HG03108 (cell line): ENCODE data around the gene PDCD6IP.
"Not testable (repeated sequence)": the region's sequence is repeated elsewhere in the genome, so short reads cannot be mapped to it uniquely, and the experiment has no call there.

ENCODE experiments used
- ATAC-seq: cut with Tn5 transposase; IDR thresholded peaks from one replicate; pipeline ENCODE4 v1.9.1; 2021; ENCODE audit warnings: moderate library complexity; ENCODE audit not compliant: unreplicated experiment

The PDCD6IP gene, protein sequence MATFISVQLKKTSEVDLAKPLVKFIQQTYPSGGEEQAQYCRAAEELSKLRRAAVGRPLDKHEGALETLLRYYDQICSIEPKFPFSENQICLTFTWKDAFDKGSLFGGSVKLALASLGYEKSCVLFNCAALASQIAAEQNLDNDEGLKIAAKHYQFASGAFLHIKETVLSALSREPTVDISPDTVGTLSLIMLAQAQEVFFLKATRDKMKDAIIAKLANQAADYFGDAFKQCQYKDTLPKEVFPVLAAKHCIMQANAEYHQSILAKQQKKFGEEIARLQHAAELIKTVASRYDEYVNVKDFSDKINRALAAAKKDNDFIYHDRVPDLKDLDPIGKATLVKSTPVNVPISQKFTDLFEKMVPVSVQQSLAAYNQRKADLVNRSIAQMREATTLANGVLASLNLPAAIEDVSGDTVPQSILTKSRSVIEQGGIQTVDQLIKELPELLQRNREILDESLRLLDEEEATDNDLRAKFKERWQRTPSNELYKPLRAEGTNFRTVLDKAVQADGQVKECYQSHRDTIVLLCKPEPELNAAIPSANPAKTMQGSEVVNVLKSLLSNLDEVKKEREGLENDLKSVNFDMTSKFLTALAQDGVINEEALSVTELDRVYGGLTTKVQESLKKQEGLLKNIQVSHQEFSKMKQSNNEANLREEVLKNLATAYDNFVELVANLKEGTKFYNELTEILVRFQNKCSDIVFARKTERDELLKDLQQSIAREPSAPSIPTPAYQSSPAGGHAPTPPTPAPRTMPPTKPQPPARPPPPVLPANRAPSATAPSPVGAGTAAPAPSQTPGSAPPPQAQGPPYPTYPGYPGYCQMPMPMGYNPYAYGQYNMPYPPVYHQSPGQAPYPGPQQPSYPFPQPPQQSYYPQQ

GRCh38 chr3:33798418-33799201 lies at the start of gene PDCD6IP:
PDCD6IP (plus strand) TSS chr3:33798630; CDS start chr3:33798729, 99 bp downstream.
- peak; percentile 86 for ATAC-seq

GRCh38 chr3:33749546-33750210 lies 48.8 kb upstream of the PDCD6IP start:
- no peak for ATAC-seq

DNA sequence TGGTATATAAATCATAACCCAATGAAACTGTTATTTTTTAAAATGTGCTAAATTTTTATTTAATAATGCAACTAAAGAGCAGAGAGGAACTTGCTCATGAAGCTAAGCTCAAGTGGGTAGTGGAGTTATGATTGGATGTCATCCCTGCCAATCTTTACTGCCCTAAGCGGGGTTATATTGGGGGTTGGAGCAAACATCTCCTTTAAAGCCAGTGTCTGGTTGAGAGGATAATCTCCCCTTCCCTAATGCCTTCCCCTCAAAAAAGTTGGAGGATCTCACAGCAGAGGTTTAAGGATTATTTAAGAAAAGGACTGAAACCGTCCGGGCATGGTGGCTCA lies 48.2 kb upstream of the PDCD6IP start:
- no peak for ATAC-seq

DNA sequence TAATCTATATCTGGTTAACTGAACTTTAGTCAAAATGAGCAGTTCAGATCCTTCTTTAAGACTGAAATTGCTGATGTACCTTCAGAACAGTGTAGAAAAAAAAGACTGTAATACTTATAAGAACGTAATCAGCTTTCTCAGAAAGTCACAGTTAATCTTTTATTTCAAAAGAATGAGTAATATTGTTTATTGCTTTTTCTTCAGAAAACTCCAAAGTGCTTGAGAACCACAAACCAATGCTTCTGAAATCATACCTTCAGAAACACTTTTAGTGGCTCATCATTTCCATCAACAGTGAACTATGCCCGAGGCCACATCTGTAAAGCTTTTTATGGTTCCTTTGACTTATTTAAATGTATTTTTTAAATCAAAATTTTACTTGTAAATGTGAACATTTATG lies 47.1 kb upstream of the PDCD6IP start:
- no peak for ATAC-seq

DNA sequence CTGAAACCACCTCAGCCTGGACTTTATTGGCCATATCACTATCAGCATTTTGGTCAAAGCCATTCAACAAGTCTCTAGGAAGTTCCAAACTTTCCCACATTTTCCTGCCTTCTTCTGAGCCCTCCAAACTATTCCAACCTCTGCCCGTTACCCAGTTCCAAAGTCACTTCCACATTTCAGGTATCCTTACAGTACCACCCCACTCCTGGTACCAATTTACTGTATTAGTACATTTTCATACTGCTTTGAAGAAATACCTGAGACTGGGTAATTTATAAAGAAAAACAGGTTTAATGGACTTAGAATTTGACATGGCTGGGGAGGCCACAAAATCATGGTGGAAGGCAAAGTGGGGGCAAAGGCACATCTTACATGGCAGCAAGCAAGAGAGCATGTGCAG lies 44.0 kb upstream of the PDCD6IP start:
- not testable (repeated sequence) for ATAC-seq

GRCh38 chr3:33758281-33758680 lies 40.1 kb upstream of the PDCD6IP start:
- no peak for ATAC-seq

GRCh38 chr3:33758864-33759263 lies 39.6 kb upstream of the PDCD6IP start:
- no peak for ATAC-seq

DNA sequence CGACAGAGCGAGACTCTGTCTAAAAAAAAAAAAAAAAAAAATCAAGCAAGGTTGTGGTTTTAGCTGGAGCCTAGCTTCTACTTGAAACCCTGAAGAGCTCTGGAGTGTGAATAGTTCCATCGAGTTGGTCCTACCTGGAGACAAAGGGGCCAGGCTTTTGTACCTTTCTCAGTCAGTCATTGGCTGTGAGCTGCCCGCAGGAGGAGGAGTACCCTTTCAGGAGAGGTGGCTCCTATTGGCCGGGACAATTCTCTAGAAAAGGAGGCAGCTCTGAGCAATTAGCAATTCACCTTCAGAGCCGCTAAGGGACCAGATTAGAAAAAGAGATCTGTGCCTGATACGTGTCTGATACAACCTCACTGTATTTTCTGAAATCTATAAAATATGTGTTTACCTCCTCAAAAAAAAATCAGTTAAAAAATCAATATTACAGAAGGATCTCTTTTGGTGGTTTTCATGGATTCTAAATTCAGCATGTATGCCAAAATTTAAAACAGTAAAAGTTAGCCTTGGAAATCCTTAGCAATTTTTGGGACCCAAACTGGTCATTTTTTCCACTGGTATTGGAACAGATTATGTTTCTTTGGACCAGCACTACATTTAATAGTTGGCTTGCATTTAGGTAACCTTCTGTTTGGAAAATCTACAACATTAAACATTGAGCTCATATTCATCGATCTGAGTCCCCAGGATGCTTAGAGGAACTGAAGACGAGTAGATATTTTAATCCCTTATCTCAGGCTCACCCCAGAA lies 29.7 kb upstream of the PDCD6IP start:
- no peak for ATAC-seq

- ATAC-seq: no peak
These were observed 24.8 kb upstream of the PDCD6IP start for GRCh38 chr3:33773637-33774036.

DNA sequence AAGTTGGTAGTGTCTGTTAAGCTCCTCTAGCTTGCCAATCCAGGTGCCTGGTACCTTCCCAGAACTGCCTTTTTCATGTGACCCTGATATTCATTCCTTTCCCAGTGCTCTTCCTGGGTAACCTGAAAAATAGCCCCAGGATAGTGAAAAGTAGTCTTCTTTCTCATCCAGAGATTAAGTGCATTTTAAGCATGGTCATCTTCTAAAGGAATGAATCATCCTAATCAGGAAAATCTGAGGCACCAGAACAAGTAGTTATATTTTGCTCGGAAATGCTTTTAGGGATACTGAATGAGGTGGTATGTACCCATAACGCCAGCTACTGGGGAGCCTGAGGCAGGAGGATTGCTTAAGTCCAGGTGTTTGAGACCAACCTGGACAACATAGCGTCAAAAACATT lies 23.1 kb upstream of the PDCD6IP start:
- ATAC-seq: no peak

GRCh38 chr3:33777996-33778395 lies 20.4 kb upstream of the PDCD6IP start:
- ATAC-seq: no peak

DNA sequence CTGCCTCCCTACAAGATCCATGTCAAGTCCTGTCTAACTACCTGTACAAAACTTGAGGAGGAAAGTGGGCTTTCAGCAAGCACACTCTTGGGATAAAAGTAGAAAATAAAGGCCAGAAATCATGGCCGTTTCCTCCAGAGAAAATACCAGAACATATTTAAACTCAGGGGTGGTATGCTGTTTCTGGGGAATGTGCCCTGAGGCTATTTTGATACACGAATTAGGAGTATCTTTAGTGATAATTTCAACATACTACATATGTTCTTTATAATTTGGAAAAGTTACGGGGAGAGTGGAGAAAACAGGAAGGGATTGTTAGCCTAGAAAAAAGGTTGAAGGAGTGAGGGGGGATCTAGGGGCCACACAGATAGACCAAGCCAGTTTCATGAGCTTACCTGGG lies 18.7 kb upstream of the PDCD6IP start:
- no peak for ATAC-seq

DNA sequence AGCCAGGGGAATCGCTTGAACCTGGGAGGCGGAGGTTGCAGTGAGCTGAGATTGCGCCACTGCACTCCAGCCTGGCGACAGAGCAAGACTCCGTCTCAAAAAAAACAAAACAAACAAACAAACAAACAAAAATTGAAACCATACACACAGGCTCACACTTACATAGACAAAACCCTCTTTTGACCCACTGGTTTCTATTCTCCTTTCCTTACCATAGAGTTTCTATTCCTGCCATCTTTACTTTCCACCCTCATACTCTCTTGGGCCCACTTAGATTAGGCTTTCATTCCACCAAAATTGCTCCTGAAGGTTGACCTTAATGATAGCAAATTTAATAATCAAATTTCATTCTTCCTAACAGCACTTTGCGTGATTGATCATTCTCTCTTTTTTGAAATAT lies 17.0 kb upstream of the PDCD6IP start:
- not testable (repeated sequence) for ATAC-seq

- no peak for ATAC-seq
These were observed 11.7 kb upstream of the PDCD6IP start for GRCh38 chr3:33786565-33787327.

GRCh38 chr3:33787328-33788009 lies 11.0 kb upstream of the PDCD6IP start:
- ATAC-seq: peak; percentile 74

DNA sequence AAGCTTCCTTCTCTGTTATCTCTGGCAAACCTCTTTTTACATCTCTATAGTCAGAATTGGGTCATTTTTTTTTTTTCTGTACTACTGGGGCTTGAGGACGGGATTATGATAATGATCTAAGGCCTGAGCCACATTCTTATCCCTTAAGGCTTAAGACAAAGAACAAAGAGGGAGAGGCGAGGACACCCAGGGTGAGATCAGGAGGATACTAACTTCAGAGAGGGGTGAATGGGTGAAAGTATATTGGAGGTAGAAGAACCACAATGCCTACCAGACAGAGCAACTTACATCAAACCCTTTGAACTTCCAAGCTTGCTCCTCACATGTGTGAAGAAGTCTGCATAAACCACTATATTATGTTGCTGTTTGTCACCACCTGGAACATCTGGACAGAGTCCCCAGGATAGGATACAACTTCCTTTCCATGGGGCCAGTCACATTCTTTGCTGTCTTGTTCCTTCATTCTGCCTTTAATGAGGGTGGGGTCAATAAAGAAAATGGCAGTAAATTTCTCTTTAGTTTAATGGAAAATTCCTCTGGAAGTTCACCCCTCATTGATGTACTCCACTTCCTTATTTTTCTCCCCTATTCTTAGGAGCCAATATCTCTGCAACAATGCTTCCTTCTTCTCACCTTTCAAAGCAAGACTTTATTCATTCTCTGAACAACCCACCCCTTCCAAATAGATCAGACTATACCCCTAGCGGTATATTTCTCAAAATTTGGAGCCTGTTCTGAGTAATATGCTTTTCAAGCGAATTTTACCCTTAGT lies 9.1 kb upstream of the PDCD6IP start:
- ATAC-seq: no peak

GRCh38 chr3:33790091-33790490 lies 8.3 kb upstream of the PDCD6IP start:
- no peak for ATAC-seq
